ENCODE data around the gene RANBP3.

- TF ChIP-seq CTCF (IDR thresholded peaks at IDR 0.05) (no peak), POLR2AphosphoS5 (IDR thresholded peaks at IDR 0.05) (no peak), EP300 (IDR thresholded peaks at IDR 0.05) (no peak)
Observed at GRCh38 chr19:5943045-5943444, 34.9 kb downstream of the RANBP3 start.

Measured in upper lobe of left lung (tissue), 4 donors.